HCEC 1CT (cell line): ENCODE data around the gene ABLIM2.

Experiments used
- DNase-seq: peaks from one replicate; pipeline ENCODE4 v3.0.0-alpha.2; 2017

The ABLIM2 gene

GRCh38 chr4:8192748-8193738, 34.4 kb upstream of the ABLIM2 start:
- peak; percentile 22 for DNase-seq

- peak; percentile 77 for DNase-seq
Measured at GRCh38 chr4:8191136-8191747, 32.6 kb upstream of the ABLIM2 start.

GRCh38 chr4:8189551-8190466, 31.2 kb upstream of the ABLIM2 start:
- DNase-seq: no peak

- no peak for DNase-seq
Measured at GRCh38 chr4:8188743-8189550, 30.3 kb upstream of the ABLIM2 start.

GRCh38 chr4:8188085-8188484, 29.5 kb upstream of the ABLIM2 start:
- no peak for DNase-seq

GRCh38 chr4:8185930-8186329, 27.3 kb upstream of the ABLIM2 start:
- no peak for DNase-seq

GRCh38 chr4:8185295-8185694, 26.7 kb upstream of the ABLIM2 start:
- DNase-seq: peak; percentile 76

GRCh38 chr4:8184061-8184460, 25.4 kb upstream of the ABLIM2 start:
- DNase-seq: no peak

- DNase-seq: peak; percentile 67
Measured at GRCh38 chr4:8182858-8183725, 24.5 kb upstream of the ABLIM2 start.

GRCh38 chr4:8182294-8182693, 23.7 kb upstream of the ABLIM2 start:
- no peak for DNase-seq

GRCh38 chr4:8181844-8182243, 23.2 kb upstream of the ABLIM2 start:
- DNase-seq: no peak

- DNase-seq: no peak
Measured at GRCh38 chr4:8181119-8181518, 22.5 kb upstream of the ABLIM2 start.

- no peak for DNase-seq
Measured at GRCh38 chr4:8180310-8181093, 21.9 kb upstream of the ABLIM2 start.

GRCh38 chr4:8179771-8180170, 21.2 kb upstream of the ABLIM2 start:
- no peak for DNase-seq

- DNase-seq: no peak
Measured at GRCh38 chr4:8179074-8179473, 20.5 kb upstream of the ABLIM2 start.

- DNase-seq: no peak
Measured at GRCh38 chr4:8177956-8178355, 19.3 kb upstream of the ABLIM2 start.

- DNase-seq: no peak
Measured at GRCh38 chr4:8177552-8177951, 18.9 kb upstream of the ABLIM2 start.

- peak; percentile 45 for DNase-seq
Measured at GRCh38 chr4:8176547-8177399, 18.2 kb upstream of the ABLIM2 start.

GRCh38 chr4:8175686-8176085, 17.1 kb upstream of the ABLIM2 start:
- no peak for DNase-seq
